PC-3 (cell line): Measurements from ENCODE around the gene PGAM1. TPM values are rescaled to one million over a fixed set of nuclear protein-coding genes. Genes with fewer than 3 reads are reported as not detected.

ENCODE experiments used
- ATAC-seq: fragments of 200-7000 bp; cut with Tn5 transposase; 2 replicates; pipeline ENCODE4 v1.9.1; 2020; ENCODE audit warnings: mild to moderate bottlenecking, moderate library complexity
- BruUV-seq: library from RNA; stranded (reverse); fragments of 400-500 nt; replicated peaks from 2 replicates; lab custom pipeline; 2021; lab: Mats Ljungman, UMichigan
- CTCF ChIA-PET: fragments of 300-600 bp; sonication (Branson Sonifier 250); formaldehyde crosslinking; loops from one replicate; lab custom pipeline; 2022; ENCODE audit warnings: antibody characterized with exemption; lab: Charles Lee
- POLR2A ChIA-PET: fragments of 300-600 bp; sonication (Branson Sonifier 250); formaldehyde crosslinking; loops from one replicate; lab custom pipeline; 2022; ENCODE audit warnings: antibody characterized with exemption; ENCODE audit not compliant: unreplicated experiment; lab: Charles Lee
- DNase-seq: peaks from one replicate; pipeline ENCODE4 v3.0.0-alpha.2; 2015
- H2AFZ ChIP-seq: fragments of 300-600 bp; sonication (generic); 2 replicates; pipeline ENCODE4 v1.6.0; 2016; ENCODE audit warnings: antibody characterized with exemption, low read length
- H3F3A ChIP-seq: fragments of 300-600 bp; sonication (generic); one replicate; pipeline ENCODE4 v1.6.0; 2017; ENCODE audit warnings: antibody characterized with exemption, low read length, control low read depth, mild to moderate bottlenecking; ENCODE audit not compliant: unreplicated experiment
- H3K27ac ChIP-seq: fragments of 300-600 bp; sonication (generic); 2 replicates; pipeline ENCODE4 v1.5.1; 2016; ENCODE audit warnings: mild to moderate bottlenecking, low read length
- H3K27me3 ChIP-seq: fragments of 300-600 bp; sonication (generic); 2 replicates; pipeline ENCODE4 v1.6.1; 2016; ENCODE audit warnings: low read length, mixed read lengths
- H3K36me3 ChIP-seq: fragments of 300-600 bp; sonication (generic); 2 replicates; pipeline ENCODE4 v1.6.1; 2016; ENCODE audit warnings: low read depth, mixed run types, low read length, mixed read lengths
- H3K4me1 ChIP-seq: fragments of 300-600 bp; sonication (generic); 2 replicates; pipeline ENCODE4 v1.5.1; 2016; ENCODE audit warnings: low read length; ENCODE audit not compliant: insufficient read depth
- H3K4me2 ChIP-seq: fragments of 300-600 bp; sonication (generic); 2 replicates; pipeline ENCODE4 v1.6.0; 2016; ENCODE audit warnings: low read length
- H3K4me3 ChIP-seq: fragments of 300-600 bp; sonication (generic); 2 replicates; pipeline ENCODE4 v1.5.1; 2016; ENCODE audit warnings: mild to moderate bottlenecking, low read length, mixed read lengths
- H3K79me2 ChIP-seq: fragments of 300-600 bp; sonication (generic); 2 replicates; pipeline ENCODE4 v1.6.1; 2017; ENCODE audit warnings: low read length, mixed read lengths
- H3K9ac ChIP-seq: fragments of 300-600 bp; sonication (generic); 2 replicates; pipeline ENCODE4 v1.6.0; 2016; ENCODE audit warnings: mild to moderate bottlenecking, low read length
- H3K9me2 ChIP-seq: fragments of 300-600 bp; sonication (generic); replicated peaks from 2 replicates; pipeline ENCODE4 v1.6.1; 2016; ENCODE audit warnings: mixed run types, low read length, mixed read lengths
- H3K9me3 ChIP-seq: fragments of 300-600 bp; sonication (generic); 2 replicates; pipeline ENCODE4 v1.6.1; 2016; ENCODE audit warnings: low read length, mixed read lengths
- H4K20me1 ChIP-seq: fragments of 300-600 bp; sonication (generic); 2 replicates; pipeline ENCODE4 v1.6.1; 2016; ENCODE audit warnings: low read length, mixed read lengths
- EZH2 ChIP-seq: fragments of 300-600 bp; sonication (generic); IDR thresholded peaks from one replicate; pipeline ENCODE4 v1.6.1; 2017; ENCODE audit warnings: antibody characterized with exemption, mild to moderate bottlenecking, low read length; ENCODE audit not compliant: unreplicated experiment
- EZH2phosphoT487 ChIP-seq: fragments of 300-600 bp; sonication (generic); IDR thresholded peaks from 2 replicates; pipeline ENCODE4 v1.6.1; 2018; ENCODE audit warnings: mild to moderate bottlenecking, antibody characterized with exemption, low read length, borderline replicate concordance
- intact Hi-C: fragments of 100-400 bp; cut with micrococcal nuclease; formaldehyde crosslinking; loops from 2 replicates; pipeline ENCODE4 v1.9.0; 2023
- total RNA-seq: library from RNA; depleted of rRNA; stranded (reverse); fragments of >200 nt; gene quantifications from 2 replicates; pipeline ENCODE4 v1.2.3, GENCODE V29; 2014
- TF ChIP-seq, protein P1 (sequence below): fragments of 300-600 bp; sonication (generic); conservative IDR thresholded peaks from 2 replicates; pipeline ENCODE4 v1.5.1; 2017; ENCODE audit warnings: antibody characterized with exemption, low read depth, mild to moderate bottlenecking, low read length

Gene PGAM1
- total RNA-seq, 1 experiment from 2014 or later = 661 TPM

DNA sequence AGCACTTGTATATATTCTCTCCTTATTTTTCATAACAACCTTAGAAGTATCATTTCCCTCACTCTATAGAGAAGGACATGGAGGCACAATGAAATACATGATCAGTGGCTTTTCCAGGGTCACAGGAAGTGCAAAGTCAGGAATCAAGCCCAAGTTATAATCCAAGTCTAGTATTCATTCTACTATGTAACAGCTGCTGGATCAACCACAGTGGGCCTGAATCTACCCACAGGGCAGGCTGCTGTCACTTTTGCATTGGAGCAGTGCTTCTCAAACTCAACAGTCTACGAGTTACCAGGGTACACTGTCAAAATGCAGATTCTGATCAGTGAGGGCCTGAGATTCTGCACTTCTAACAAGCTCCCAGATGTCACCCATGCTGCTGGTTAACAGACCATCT lies 38.2 kb downstream of the PGAM1 start:
- Histone ChIP-seq H2AFZ (no peak overlapping the region), H3K27me3 (no peaks in the 10 kb centered on the region), H3K4me1 (peaks cover 11% of the 10 kb centered on the region), H3K9me3 (no peaks in the 10 kb centered on the region), H4K20me1 (no peaks in the 10 kb centered on the region), H3K4me2 (no peak overlapping the region), H3K9me2 (no peaks in the 10 kb centered on the region), H3F3A (peaks cover 6% of the 10 kb centered on the region), H3K79me2 (no peaks in the 10 kb centered on the region), H3K36me3 (peaks cover 66% of the 10 kb centered on the region), H3K9ac (no peak overlapping the region), H3K27ac (no peak overlapping the region), H3K4me3 (no peak overlapping the region)
- intact Hi-C loops = loop anchor here (1.0 to 5.0 kb wide), 3 partner anchors 33 to 148 kb away; partner anchors contain the start of genes MMS19 and UBTD1
- TF ChIP-seq, protein P1, sequence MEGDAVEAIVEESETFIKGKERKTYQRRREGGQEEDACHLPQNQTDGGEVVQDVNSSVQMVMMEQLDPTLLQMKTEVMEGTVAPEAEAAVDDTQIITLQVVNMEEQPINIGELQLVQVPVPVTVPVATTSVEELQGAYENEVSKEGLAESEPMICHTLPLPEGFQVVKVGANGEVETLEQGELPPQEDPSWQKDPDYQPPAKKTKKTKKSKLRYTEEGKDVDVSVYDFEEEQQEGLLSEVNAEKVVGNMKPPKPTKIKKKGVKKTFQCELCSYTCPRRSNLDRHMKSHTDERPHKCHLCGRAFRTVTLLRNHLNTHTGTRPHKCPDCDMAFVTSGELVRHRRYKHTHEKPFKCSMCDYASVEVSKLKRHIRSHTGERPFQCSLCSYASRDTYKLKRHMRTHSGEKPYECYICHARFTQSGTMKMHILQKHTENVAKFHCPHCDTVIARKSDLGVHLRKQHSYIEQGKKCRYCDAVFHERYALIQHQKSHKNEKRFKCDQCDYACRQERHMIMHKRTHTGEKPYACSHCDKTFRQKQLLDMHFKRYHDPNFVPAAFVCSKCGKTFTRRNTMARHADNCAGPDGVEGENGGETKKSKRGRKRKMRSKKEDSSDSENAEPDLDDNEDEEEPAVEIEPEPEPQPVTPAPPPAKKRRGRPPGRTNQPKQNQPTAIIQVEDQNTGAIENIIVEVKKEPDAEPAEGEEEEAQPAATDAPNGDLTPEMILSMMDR = no peak
- TF ChIP-seq EZH2 (no peak), EZH2phosphoT487 (no peak)
- ATAC-seq (peak; percentile 5; the same call in 1 of the 2 replicates), DNase-seq (no peak)
- no TSS peak for BruUV-seq
- ChIA-PET POLR2A (no interaction called here), CTCF (no interaction called here)

DNA sequence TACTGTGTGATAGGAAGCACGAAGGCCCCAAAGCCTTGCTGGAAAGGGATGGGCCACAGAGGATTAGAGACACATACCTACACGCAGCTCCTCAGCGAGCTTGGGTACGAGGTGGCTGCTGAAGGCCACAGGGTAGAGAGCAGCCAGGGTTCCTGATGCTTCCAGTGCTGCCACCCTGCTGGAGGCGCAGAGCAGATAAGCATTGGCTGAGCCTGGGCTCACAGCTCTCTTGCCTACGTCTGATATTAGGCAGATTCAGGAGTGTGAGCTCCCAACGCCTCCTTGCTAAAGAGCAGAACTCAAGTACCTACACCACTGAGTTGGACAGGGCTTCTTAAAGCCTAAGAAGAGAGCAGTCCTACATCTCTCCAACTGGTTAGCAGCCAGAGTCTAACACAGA lies 40.0 kb downstream of the PGAM1 start:
- BruUV-seq = no TSS peak
- Histone ChIP-seq H3F3A (peaks cover 6% of the 10 kb centered on the region), H3K9me3 (no peaks in the 10 kb centered on the region), H3K4me1 (peaks cover 11% of the 10 kb centered on the region), H3K79me2 (no peaks in the 10 kb centered on the region), H3K36me3 (peaks cover 63% of the 10 kb centered on the region), H4K20me1 (no peaks in the 10 kb centered on the region), H3K27ac (no peak overlapping the region), H3K4me3 (no peak overlapping the region), H2AFZ (no peak overlapping the region), H3K27me3 (no peaks in the 10 kb centered on the region), H3K4me2 (no peak overlapping the region), H3K9ac (no peak overlapping the region), H3K9me2 (no peaks in the 10 kb centered on the region)
- TF ChIP-seq EZH2phosphoT487 (no peak), EZH2 (no peak)
- TF ChIP-seq, protein P1 = no peak
- intact Hi-C loops = no loop called here
- ChIA-PET POLR2A (no interaction called here), CTCF (interaction anchor here (0.6 kb wide), 1 partner anchor 17 kb away, joined by 3 read pairs; no protein-coding TSS in a partner anchor)
- ATAC-seq (no peak), DNase-seq (no peak)

DNA sequence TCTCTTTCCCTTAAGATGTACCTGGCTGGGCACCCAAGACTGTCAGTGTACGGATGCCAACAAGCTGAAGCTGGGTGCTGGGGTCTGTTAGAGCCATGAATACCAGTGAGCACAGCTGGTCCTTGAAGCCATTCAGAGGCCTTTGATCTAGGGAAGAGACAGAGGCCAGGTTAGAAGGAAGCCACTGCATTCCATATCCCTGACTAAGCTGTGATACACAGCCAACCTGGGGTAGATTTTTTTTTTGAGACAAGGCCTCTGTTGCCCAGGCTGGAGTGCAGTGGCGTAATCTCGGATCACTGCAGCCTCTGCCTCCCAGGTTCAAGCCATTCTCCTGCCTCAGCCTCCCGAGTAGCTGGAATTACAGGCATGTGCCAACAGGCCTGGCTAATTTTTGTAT lies 40.8 kb downstream of the PGAM1 start:
- Histone ChIP-seq H2AFZ (no peak overlapping the region), H3K36me3 (peaks cover 57% of the 10 kb centered on the region), H4K20me1 (no peaks in the 10 kb centered on the region), H3K4me3 (no peak overlapping the region), H3F3A (peaks cover 6% of the 10 kb centered on the region), H3K79me2 (no peaks in the 10 kb centered on the region), H3K9me2 (no peaks in the 10 kb centered on the region), H3K4me2 (no peak overlapping the region), H3K27ac (no peak overlapping the region), H3K9ac (no peak overlapping the region), H3K9me3 (no peaks in the 10 kb centered on the region), H3K4me1 (peaks cover 11% of the 10 kb centered on the region), H3K27me3 (no peaks in the 10 kb centered on the region)
- intact Hi-C loops = no loop called here
- CTCF ChIA-PET = interaction anchor here (0.6 kb wide), 1 partner anchor 364 kb away, joined by 3 read pairs; no protein-coding TSS in a partner anchor
- POLR2A ChIA-PET = no interaction called here
- TF ChIP-seq, protein P1 = no peak
- TF ChIP-seq EZH2 (no peak), EZH2phosphoT487 (no peak)
- no TSS peak for BruUV-seq
- ATAC-seq = peak; percentile 59
- DNase-seq = peak; percentile 59
